ENCODE measurements around the gene MINDY4. TPM values are rescaled to one million over a fixed set of nuclear protein-coding genes. Genes with fewer than 3 reads are reported as not detected.

MINDY4 gene
- polyA plus RNA-seq, 3 donors = 0.15 to 0.17 TPM; not detected in 1

DNA sequence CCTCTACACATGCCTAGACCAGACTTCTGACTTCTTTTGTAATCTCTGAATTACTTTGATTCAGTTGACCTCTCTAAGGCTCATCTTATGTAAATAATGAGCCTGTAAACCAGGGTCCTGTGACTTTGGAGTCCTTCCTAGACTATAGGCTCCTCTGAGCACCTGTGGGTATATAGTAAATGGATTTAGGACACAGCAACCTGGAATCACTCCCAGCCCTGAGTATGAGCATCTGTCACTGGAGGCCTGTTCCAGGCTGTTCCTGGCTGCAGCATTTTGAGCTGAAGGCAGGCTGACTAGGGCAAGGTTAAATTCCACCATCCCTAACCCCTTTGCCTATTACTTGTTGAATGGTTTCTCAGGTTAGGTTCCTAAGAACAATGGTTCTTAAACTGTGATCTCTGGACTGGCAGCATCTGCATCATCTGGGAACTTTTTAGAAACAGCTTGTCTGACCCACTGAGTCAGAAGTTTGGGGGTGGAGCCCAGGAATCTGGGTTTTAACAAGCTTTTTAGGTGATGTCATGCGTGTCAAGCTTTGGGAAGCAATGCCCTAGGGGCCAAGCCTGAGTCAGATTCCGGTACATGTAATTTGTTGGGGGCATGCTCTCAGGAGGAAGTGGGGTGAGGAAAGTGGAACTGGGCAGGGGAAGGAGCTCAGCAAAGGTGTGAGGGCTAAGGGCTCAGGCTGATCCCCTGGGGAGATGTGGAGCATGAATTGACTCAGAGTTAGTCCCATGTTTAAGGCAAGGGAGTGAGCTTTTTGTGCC, 28.2 kb downstream of the MINDY4 start:
- H2AFZ ChIP-seq (ENCODE audit: insufficient read depth, low read depth, low read length, poor library complexity, severe bottlenecking) = no peak overlapping the region
- no peaks in the 10 kb centered on the region for H3K36me3 ChIP-seq (replicated peaks in 1 of 2; ENCODE audit: control insufficient read depth in 1 of 2, insufficient read depth in 2 of 2, low read length in 2 of 2)
- no peak overlapping the region for H3K9ac ChIP-seq (ENCODE audit: insufficient read depth, low read length, poor library complexity, severe bottlenecking)
- intact Hi-C loops (cut with micrococcal nuclease) = no loop called here
- H3K4me2 ChIP-seq (replicated peaks; ENCODE audit: extremely low read depth, low read length, poor library complexity, severe bottlenecking) = no peak overlapping the region
- Mint-ChIP-seq H3K9me3 (no peaks in the 10 kb centered on the region), H3K27me3 (ENCODE audit: low read depth in 3 of 3) (peaks cover 0 to 3% (median 1%) of the 10 kb centered on the region in 3 donors), H3K4me3 (no peak overlapping the region), H3K4me1 (peaks cover 1% of the 10 kb centered on the region), H3K36me3 (no peaks in the 10 kb centered on the region), H3K27ac (no peak overlapping the region)
- no peaks in the 10 kb centered on the region for H3K9me3 ChIP-seq (replicated peaks in 1 of 2; ENCODE audit: control insufficient read depth in 1 of 2, insufficient read depth in 1 of 2, low read length in 2 of 2)
- no peaks in the 10 kb centered on the region for H3K27me3 ChIP-seq (ENCODE audit: control insufficient read depth in 2 of 2, insufficient read depth in 2 of 2, low read length in 2 of 2)
- H3K27ac ChIP-seq (ENCODE audit: low read depth in 1 of 2, low read length in 2 of 2) = no peak overlapping the region
- TF ChIP-seq, protein P1, sequence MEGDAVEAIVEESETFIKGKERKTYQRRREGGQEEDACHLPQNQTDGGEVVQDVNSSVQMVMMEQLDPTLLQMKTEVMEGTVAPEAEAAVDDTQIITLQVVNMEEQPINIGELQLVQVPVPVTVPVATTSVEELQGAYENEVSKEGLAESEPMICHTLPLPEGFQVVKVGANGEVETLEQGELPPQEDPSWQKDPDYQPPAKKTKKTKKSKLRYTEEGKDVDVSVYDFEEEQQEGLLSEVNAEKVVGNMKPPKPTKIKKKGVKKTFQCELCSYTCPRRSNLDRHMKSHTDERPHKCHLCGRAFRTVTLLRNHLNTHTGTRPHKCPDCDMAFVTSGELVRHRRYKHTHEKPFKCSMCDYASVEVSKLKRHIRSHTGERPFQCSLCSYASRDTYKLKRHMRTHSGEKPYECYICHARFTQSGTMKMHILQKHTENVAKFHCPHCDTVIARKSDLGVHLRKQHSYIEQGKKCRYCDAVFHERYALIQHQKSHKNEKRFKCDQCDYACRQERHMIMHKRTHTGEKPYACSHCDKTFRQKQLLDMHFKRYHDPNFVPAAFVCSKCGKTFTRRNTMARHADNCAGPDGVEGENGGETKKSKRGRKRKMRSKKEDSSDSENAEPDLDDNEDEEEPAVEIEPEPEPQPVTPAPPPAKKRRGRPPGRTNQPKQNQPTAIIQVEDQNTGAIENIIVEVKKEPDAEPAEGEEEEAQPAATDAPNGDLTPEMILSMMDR (IDR thresholded peaks at IDR 0.05) = no peak
- H3K79me2 ChIP-seq (ENCODE audit: insufficient read depth, low read length) = no peaks in the 10 kb centered on the region
- 82% methylated on average over 2 of the region's 2 CpGs for WGBS (ENCODE audit: insufficient coverage)
- no peaks in the 10 kb centered on the region for H4K20me1 ChIP-seq (ENCODE audit: insufficient read depth, low read length)
- no peak overlapping the region for H3K4me3 ChIP-seq (replicated peaks in 1 of 3; ENCODE audit: low read depth in 2 of 3, low read length in 3 of 3)
- DNase-seq = peak in 1 of 3 donors; percentile 23
- no peaks in the 10 kb centered on the region for H3K4me1 ChIP-seq (ENCODE audit: control insufficient read depth in 1 of 2, insufficient read depth in 2 of 2, low read length in 2 of 2)

DNA sequence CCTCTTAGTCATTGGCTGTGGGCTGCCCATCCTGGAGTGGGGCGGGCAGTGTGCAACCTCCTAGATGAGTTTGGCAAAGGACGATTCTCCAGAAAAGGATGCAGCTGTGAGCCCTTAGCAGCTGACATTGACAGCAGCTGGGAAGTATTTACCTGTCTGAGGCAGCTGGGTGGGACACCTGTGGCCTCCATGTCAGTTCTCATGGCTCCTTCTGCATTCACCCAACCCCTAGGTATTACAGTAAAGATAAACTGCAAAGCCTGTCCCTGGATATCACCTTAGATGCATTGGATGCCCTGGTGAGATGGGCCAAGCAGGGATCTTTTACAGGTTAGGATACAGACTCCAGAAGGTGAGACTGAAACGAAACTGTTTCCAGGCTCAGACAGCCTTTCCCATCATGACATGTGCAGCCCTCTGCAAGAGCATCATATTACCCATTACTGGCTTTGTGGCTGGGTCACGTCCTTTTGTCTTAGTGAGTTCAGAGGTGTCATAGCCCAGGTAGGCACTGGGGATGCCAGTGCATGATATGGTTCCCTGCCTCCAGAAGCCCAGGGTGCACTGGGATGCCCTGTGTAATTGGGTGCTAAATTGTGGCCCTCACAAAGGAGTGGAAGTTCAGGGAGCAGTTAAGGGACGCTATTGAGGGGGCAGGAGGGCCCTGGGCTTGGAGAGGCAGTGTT, 28.9 kb downstream of the MINDY4 start:
- no peak overlapping the region for H3K4me3 ChIP-seq (replicated peaks in 1 of 3; ENCODE audit: low read depth in 2 of 3, low read length in 3 of 3)
- TF ChIP-seq, protein P1 (IDR thresholded peaks at IDR 0.05) = no peak
- Mint-ChIP-seq H3K9me3 (no peaks in the 10 kb centered on the region), H3K27ac (no peak overlapping the region), H3K36me3 (no peaks in the 10 kb centered on the region), H3K4me1 (peaks cover 1% of the 10 kb centered on the region), H3K4me3 (no peak overlapping the region), H3K27me3 (ENCODE audit: low read depth in 3 of 3) (peaks cover 1 to 3% (median 3%) of the 10 kb centered on the region in 3 donors)
- 93% methylated on average over 3 of the region's 5 CpGs for WGBS (ENCODE audit: insufficient coverage)
- no peak overlapping the region for H3K27ac ChIP-seq (ENCODE audit: low read depth in 1 of 2, low read length in 2 of 2)
- H3K4me2 ChIP-seq (replicated peaks; ENCODE audit: extremely low read depth, low read length, poor library complexity, severe bottlenecking) = no peak overlapping the region
- H3K9me3 ChIP-seq (replicated peaks in 1 of 2; ENCODE audit: control insufficient read depth in 1 of 2, insufficient read depth in 1 of 2, low read length in 2 of 2) = no peaks in the 10 kb centered on the region
- intact Hi-C loops (cut with micrococcal nuclease) = no loop called here
- H3K36me3 ChIP-seq (replicated peaks in 1 of 2; ENCODE audit: control insufficient read depth in 1 of 2, insufficient read depth in 2 of 2, low read length in 2 of 2) = no peaks in the 10 kb centered on the region
- no peak overlapping the region for H2AFZ ChIP-seq (ENCODE audit: insufficient read depth, low read depth, low read length, poor library complexity, severe bottlenecking)
- H4K20me1 ChIP-seq (ENCODE audit: insufficient read depth, low read length) = no peaks in the 10 kb centered on the region
- H3K27me3 ChIP-seq (ENCODE audit: control insufficient read depth in 2 of 2, insufficient read depth in 2 of 2, low read length in 2 of 2) = no peaks in the 10 kb centered on the region
- no peaks in the 10 kb centered on the region for H3K79me2 ChIP-seq (ENCODE audit: insufficient read depth, low read length)
- H3K9ac ChIP-seq (ENCODE audit: insufficient read depth, low read length, poor library complexity, severe bottlenecking) = no peak overlapping the region
- H3K4me1 ChIP-seq (ENCODE audit: control insufficient read depth in 1 of 2, insufficient read depth in 2 of 2, low read length in 2 of 2) = no peaks in the 10 kb centered on the region
- no peak for DNase-seq
